ENCODE data around the gene PDE6D. TPM values are rescaled to one million over a fixed set of nuclear protein-coding genes. Genes with fewer than 3 reads are reported as not detected.

PDE6D gene
- total and polyA plus RNA-seq, 2 experiments from 2014 or later: 35.2 to 55.6 TPM

GRCh38 chr2:231786917-231787292, 5.8 kb upstream of the PDE6D start:
- H4K20me1 ChIP-seq (replicated peaks; ENCODE audit: insufficient read depth): peaks cover 29% of the 10 kb centered on the region; the same call in 1 of the 2 replicates
- DNase-seq (ENCODE audit: low spot score) (no peak), ATAC-seq (peak; percentile 4)
- Mint-ChIP-seq H3K9me3 (no peaks in the 10 kb centered on the region), H3K4me3 (peak overlapping the region; percentile 85), H3K27me3 (ENCODE audit: insufficient read depth, low read depth, poor library complexity) (peaks cover 4% of the 10 kb centered on the region), H3K36me3 (ENCODE audit: low read depth) (peaks cover 14% of the 10 kb centered on the region), H3K4me1 (peaks cover 26% of the 10 kb centered on the region), H3K27ac (peak overlapping the region; percentile 83; the same call in 1 of the 2 replicates)
- peak overlapping the region; percentile 98 for H3K4me3 ChIP-seq
- H3K27ac ChIP-seq (ENCODE audit: low read depth): peak overlapping the region; percentile 99
- TF ChIP-seq ETS1 (IDR thresholded peaks at IDR 0.05) (no peak), NANOG (IDR thresholded peaks at IDR 0.05; ENCODE audit: borderline replicate concordance) (no peak), CREB1 (CRISPR knock-in tag; IDR thresholded peaks at IDR 0.05; ENCODE audit: low read depth) (no peak), ZNF114 (CRISPR knock-in tag; IDR thresholded peaks at IDR 0.05) (no peak), ZNF331 (CRISPR knock-in tag; IDR thresholded peaks at IDR 0.05; ENCODE audit: low read depth) (no peak)
- H3K36me3 ChIP-seq (ENCODE audit: insufficient read depth): no peaks in the 10 kb centered on the region; the same call in 1 of the 2 replicates
- no peaks in the 10 kb centered on the region for H3K27me3 ChIP-seq (ENCODE audit: insufficient read depth)
- no peaks in the 10 kb centered on the region for H3K9me2 ChIP-seq (ENCODE audit: insufficient read depth)
- peaks cover 23% of the 10 kb centered on the region for H3K4me1 ChIP-seq (ENCODE audit: insufficient read depth)
- H2AFZ ChIP-seq: peak overlapping the region; percentile 87
- H3F3A ChIP-seq (replicated peaks; ENCODE audit: low read depth): peaks cover 21% of the 10 kb centered on the region
- peak overlapping the region; percentile 99 for H3K4me2 ChIP-seq
- H3K79me2 ChIP-seq (replicated peaks; ENCODE audit: insufficient read depth): peaks cover 90% of the 10 kb centered on the region

- ATAC-seq: peak; percentile 86
- TF ChIP-seq EZH2 (IDR thresholded peaks at IDR 0.05; ENCODE audit: low read depth, unreplicated experiment) (no peak), CREB1 (CRISPR knock-in tag; IDR thresholded peaks at IDR 0.05; ENCODE audit: low read depth) (peak; percentile 82), CTCF (conservative IDR thresholded peaks at IDR 0.05; ENCODE audit: low read depth in 2 of 2) (peak; percentile 68 to 88), ZNF462 (CRISPR knock-in tag; IDR thresholded peaks at IDR 0.05) (no peak), JUNB (IDR thresholded peaks at IDR 0.05; ENCODE audit: unreplicated experiment) (no peak), POLR2AphosphoS5 (IDR thresholded peaks at IDR 0.05; ENCODE audit: low read depth) (peak; percentile 73), ZNF114 (CRISPR knock-in tag; IDR thresholded peaks at IDR 0.05) (no peak), ZNF331 (CRISPR knock-in tag; IDR thresholded peaks at IDR 0.05; ENCODE audit: low read depth) (no peak), EZH2phosphoT487 (IDR thresholded peaks at IDR 0.05; ENCODE audit: unreplicated experiment) (no peak), STAT1 (IDR thresholded peaks at IDR 0.05; ENCODE audit: unreplicated experiment) (no peak), NANOG (IDR thresholded peaks at IDR 0.05; ENCODE audit: borderline replicate concordance) (no peak)
Observed at GRCh38 chr2:231786177-231786916, 5.3 kb upstream of the PDE6D start, which contains the start of gene COPS7B. TSS of gene COPS7B (plus strand) at chr2:231786445. CDS start at chr2:231788571, 2,126 bp downstream.

More at GRCh38 chr2:231786177-231786916, 5.3 kb upstream of the PDE6D start, which contains the start of gene COPS7B:
- Mint-ChIP-seq H3K4me1 (peaks cover 27% of the 10 kb centered on the region), H3K36me3 (ENCODE audit: low read depth) (peaks cover 11% of the 10 kb centered on the region; the same call in 2 of the 3 replicates), H3K27ac (peak within 1 kb of the TSS; percentile 97), H3K27me3 (ENCODE audit: insufficient read depth, low read depth, poor library complexity) (peaks cover 4% of the 10 kb centered on the region), H3K9me3 (no peaks in the 10 kb centered on the region), H3K4me3 (peak within 1 kb of the TSS; percentile 85)
- H3K4me1 ChIP-seq (ENCODE audit: insufficient read depth): peaks cover 23% of the 10 kb centered on the region
- peak within 1 kb of the TSS; percentile 98 for H3K4me3 ChIP-seq
- H3K27me3 ChIP-seq (ENCODE audit: insufficient read depth): no peaks in the 10 kb centered on the region
- peak within 1 kb of the TSS; percentile 99 for H3K4me2 ChIP-seq
- H3F3A ChIP-seq (replicated peaks; ENCODE audit: low read depth): peaks cover 21% of the 10 kb centered on the region
- H3K9me2 ChIP-seq (ENCODE audit: insufficient read depth): no peaks in the 10 kb centered on the region
- no peaks in the 10 kb centered on the region; the same call in 1 of the 2 replicates for H3K36me3 ChIP-seq (ENCODE audit: insufficient read depth)
- peak within 1 kb of the TSS; percentile 99 for H3K27ac ChIP-seq (ENCODE audit: low read depth)
- peak within 1 kb of the TSS; percentile 98 for H2AFZ ChIP-seq
- peaks cover 84% of the 10 kb centered on the region for H3K79me2 ChIP-seq (replicated peaks; ENCODE audit: insufficient read depth)
- DNase-seq (ENCODE audit: low spot score): peak; percentile 96
- H4K20me1 ChIP-seq (replicated peaks; ENCODE audit: insufficient read depth): peaks cover 29% of the 10 kb centered on the region; the same call in 1 of the 2 replicates

Measured in GM23338 (cell line).